B cell (primary cell): Measurements from ENCODE around the gene SLC5A2.

ENCODE experiments used
- CTCF ChIP-seq: fragments of 200-600 bp; IDR thresholded peaks from one replicate; pipeline ENCODE4 v1.8.0; 2022; ENCODE audit warnings: antibody characterized with exemption, mild to moderate bottlenecking
- EZH2 ChIP-seq: IDR thresholded peaks from 2 replicates; pipeline ENCODE4 v1.6.1; 2012; ENCODE audit warnings: borderline replicate concordance, low read depth, mild to moderate bottlenecking, moderate library complexity, low read length; ENCODE audit not compliant: insufficient read depth, poor library complexity, severe bottlenecking

- TF ChIP-seq CTCF: no peak
- TF ChIP-seq EZH2: no peak
These were observed 2.6 kb downstream of the SLC5A2 start for GRCh38 chr16:31485571-31485970.
